Naive thymus-derived CD8-positive, alpha-beta T cell (primary cell): ENCODE data around the gene CDK8. TPM values are rescaled to one million over a fixed set of nuclear protein-coding genes. Genes with fewer than 3 reads are reported as not detected.
"Not testable (repeated sequence)": the region's sequence is repeated elsewhere in the genome, so short reads cannot be mapped to it uniquely, and the experiment has no call there.

ENCODE experiments used
- ATAC-seq, 2 donors: fragments of 150-1000 bp; cut with Tn5 transposase in 1 of 2; sonication (Bioruptor Pico), chemical (Tn5 transposase) in 1 of 2; 1 replicate in 1 of 2; 2 replicates in 1 of 2; pipeline ENCODE4 v1.10.0; 2021; ENCODE audit warnings: mild to moderate bottlenecking in 2 of 2, moderate library complexity in 2 of 2
- POLR2A ChIA-PET: fragments of 350-600 bp; sonication (Branson Sonifier 250); formaldehyde crosslinking; loops from one replicate; lab custom pipeline; 2021; ENCODE audit warnings: antibody characterized with exemption; lab: Charles Lee
- DNase-seq, 10 donors: peaks; one replicate each; pipeline versions ENCODE4 v3.0.0 to v3.0.0-alpha.2; 2020 to 2022
- H3K27ac Mint-ChIP-seq, 10 donors: one replicate each; pipeline ENCODE4 v1.8.0; 2020 to 2022; ENCODE audit warnings: mild to moderate bottlenecking in 10 of 10, mixed read lengths in 10 of 10, moderate library complexity in 4 of 10, inconsistent platforms in 1 of 10
- H3K27me3 Mint-ChIP-seq, 5 donors: one replicate each; pipeline ENCODE4 v1.8.0; 2021 to 2022; ENCODE audit warnings: mixed read lengths in 5 of 5
- H3K36me3 Mint-ChIP-seq, 3 donors: one replicate each; pipeline ENCODE4 v1.8.0; 2020 to 2022; ENCODE audit warnings: mixed read lengths in 3 of 3, mild to moderate bottlenecking in 2 of 3, inconsistent platforms in 1 of 3
- H3K4me1 Mint-ChIP-seq, 4 donors: one replicate each; pipeline ENCODE4 v1.8.0; 2021 to 2022; ENCODE audit warnings: mixed read lengths in 4 of 4
- H3K4me3 Mint-ChIP-seq, 10 donors: one replicate each; pipeline ENCODE4 v1.8.0; 2020 to 2022; ENCODE audit warnings: mild to moderate bottlenecking in 10 of 10, mixed read lengths in 10 of 10, moderate library complexity in 6 of 10, inconsistent platforms in 1 of 10
- H3K9me3 Mint-ChIP-seq, 9 donors: one replicate each; pipeline ENCODE4 v1.8.0; 2020 to 2022; ENCODE audit warnings: mixed read lengths in 9 of 9, mild to moderate bottlenecking in 3 of 9, inconsistent platforms in 1 of 9, moderate library complexity in 1 of 9
- polyA plus RNA-seq, 3 donors: library from polyadenylated mRNA; unstranded; fragments of 300-500 nt; fragmentation: Illumina TruSeq; gene quantifications; one replicate each; pipeline ENCODE4 v1.2.3, GENCODE V29; 2021
- total RNA-seq, 8 experiments: library from RNA in 2 of 8; stranded (reverse) in 2 of 8; gene quantifications; one replicate each; pipeline ENCODE4 v1.2.3 and lab custom pipeline; 2021 to 2026

The CDK8 gene
- total and polyA plus RNA-seq, 5 experiments from 2014 or later: 4.7 to 12.3 (median 7.1) TPM

DNA sequence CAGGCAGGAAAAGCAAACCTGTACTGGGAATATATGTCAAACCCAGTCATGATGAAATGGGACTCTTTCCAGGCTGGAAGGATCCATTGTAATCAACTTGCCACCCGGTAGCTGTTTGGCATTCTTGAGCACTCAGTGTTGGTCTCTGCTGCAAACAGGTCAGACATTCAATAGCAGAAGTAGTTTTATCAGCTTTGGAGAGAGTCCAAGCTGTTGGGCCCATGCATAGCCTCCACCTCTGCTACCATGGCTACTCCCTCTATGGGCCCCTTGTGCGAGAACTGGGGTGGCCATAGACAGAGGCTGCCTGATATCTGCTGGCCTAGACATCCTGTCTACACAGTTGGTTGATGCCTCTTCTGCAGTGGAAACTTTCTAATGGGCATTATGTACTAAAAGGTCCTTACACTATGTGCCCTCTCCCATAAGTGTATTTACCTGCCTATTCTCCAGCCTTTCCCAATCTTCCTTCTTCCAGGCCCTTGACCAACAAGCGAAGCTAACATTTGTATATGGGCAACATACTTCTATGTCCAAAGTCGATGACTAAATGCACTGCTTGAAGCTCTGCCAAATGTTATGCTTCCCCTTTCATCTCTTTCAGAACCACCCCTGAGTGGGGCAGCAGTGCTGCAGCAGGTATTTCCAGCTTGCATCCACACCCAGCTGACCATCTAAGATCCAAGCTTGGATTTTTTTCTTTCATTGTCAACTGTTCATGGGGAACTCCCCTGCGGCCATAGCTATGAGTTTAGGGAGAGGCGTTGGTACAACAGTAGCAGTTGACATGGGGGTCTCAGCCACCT, 26.6 kb upstream of the CDK8 start:
- ATAC-seq (no peak), DNase-seq (no peak)
- Mint-ChIP-seq H3K27me3 (peaks cover 0 to 4% (median 2%) of the 10 kb centered on the region in 5 donors), H3K4me3 (peak overlapping the region in 1 of 10 donors; percentile 10), H3K36me3 (no peaks in the 10 kb centered on the region), H3K27ac (no peak overlapping the region), H3K9me3 (peaks cover 0 to 7% (median 0%) of the 10 kb centered on the region in 9 donors), H3K4me1 (peaks cover 3 to 13% (median 11%) of the 10 kb centered on the region in 4 donors)
- POLR2A ChIA-PET: no interaction called here

GRCh38 chr13:26228096-26228495, 25.8 kb upstream of the CDK8 start:
- Mint-ChIP-seq H3K36me3 (no peaks in the 10 kb centered on the region), H3K4me1 (peaks cover 3 to 6% (median 4%) of the 10 kb centered on the region in 4 donors), H3K4me3 (no peak overlapping the region), H3K27ac (no peak overlapping the region), H3K27me3 (peaks cover 0 to 4% (median 2%) of the 10 kb centered on the region in 5 donors), H3K9me3 (peaks cover 0 to 5% (median 0%) of the 10 kb centered on the region in 9 donors)
- DNase-seq (no peak), ATAC-seq (no peak)
- POLR2A ChIA-PET: no interaction called here

DNA sequence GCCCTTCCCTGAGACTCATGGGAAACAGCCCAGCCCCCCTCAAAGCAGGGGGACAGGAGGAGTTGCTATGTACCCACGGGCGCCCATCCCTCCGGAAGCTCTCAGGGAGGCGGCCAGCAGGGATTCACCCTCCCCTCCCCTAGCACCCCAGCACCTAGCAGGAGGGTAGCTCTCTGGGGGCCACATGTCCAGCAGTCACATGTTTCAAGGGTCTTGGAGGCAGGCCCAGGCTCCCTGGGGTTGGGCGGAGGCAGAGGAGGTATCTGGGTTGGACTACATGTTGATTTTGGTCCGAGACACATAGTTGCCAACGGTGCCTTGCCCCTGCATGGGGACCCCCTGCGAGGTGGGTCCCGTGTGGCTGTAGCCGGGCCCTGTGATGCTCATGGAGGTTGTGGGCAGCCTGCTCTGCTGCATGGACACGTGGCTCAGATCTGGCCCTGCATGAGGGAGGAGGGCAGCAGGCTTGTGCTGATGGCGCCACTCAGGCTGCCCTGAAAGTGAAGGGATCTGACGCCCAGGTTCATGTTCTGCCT, 24.8 kb upstream of the CDK8 start:
- Mint-ChIP-seq H3K27ac (no peak overlapping the region), H3K4me1 (no peaks in the 10 kb centered on the region), H3K9me3 (no peaks in the 10 kb centered on the region), H3K27me3 (peaks cover 0 to 4% (median 2%) of the 10 kb centered on the region in 5 donors), H3K4me3 (no peak overlapping the region), H3K36me3 (no peaks in the 10 kb centered on the region)
- POLR2A ChIA-PET: interaction anchor here (0.7 kb wide), 2 partner anchors 9 to 22 kb away, joined by 3 to 6 read pairs; no protein-coding TSS in a partner anchor
- DNase-seq (no peak), ATAC-seq (no peak)

DNA sequence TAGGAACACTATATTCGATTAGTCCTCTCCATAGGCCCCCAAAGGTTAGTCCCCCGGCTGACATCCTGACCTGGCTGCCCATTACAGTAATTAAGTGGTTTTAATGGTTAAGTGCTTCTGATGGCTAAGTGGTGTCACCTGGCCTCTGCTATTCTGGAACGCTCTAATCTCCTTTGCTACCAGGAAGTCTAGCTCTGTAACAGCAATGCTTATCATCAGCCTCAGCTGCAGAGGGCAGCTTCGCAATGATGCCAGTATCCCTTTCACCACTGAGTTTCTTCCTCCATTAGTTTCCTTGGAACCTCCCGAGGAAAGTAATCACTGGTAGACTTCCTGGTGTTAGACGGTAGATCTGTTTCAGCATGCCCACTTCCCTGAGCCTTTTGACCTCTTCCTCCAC, 23.2 kb upstream of the CDK8 start:
- DNase-seq (no peak), ATAC-seq (no peak)
- peaks cover 0 to 5% (median 3%) of the 10 kb centered on the region in 5 donors for H3K27me3 Mint-ChIP-seq
- H3K36me3 Mint-ChIP-seq: no peaks in the 10 kb centered on the region
- H3K9me3 Mint-ChIP-seq: no peaks in the 10 kb centered on the region
- POLR2A ChIA-PET: no interaction called here
- no peaks in the 10 kb centered on the region for H3K4me1 Mint-ChIP-seq
- no peak overlapping the region for H3K4me3 Mint-ChIP-seq
- H3K27ac Mint-ChIP-seq: no peak overlapping the region

DNA sequence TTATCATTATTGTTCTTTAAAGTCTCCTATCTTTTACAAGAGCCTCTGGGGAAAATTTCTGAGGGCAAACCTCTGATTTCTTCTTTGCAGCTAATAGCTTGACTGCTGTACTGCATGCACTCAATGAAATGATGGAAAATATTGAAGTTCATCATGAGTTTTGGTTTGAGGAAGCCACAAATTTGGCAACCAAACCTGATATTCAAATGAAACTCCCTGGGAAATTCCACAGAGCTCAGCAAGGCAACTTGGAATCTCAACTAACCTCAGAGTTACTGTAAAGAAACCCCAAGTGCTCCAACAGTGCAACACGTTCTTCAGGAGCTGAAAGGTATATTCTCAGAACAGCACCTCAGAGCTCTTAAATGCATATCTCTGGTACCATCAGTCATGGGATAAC, 17.6 kb upstream of the CDK8 start:
- POLR2A ChIA-PET: no interaction called here
- ATAC-seq: no peak
- Mint-ChIP-seq H3K4me3 (no peak overlapping the region), H3K4me1 (no peaks in the 10 kb centered on the region), H3K9me3 (no peaks in the 10 kb centered on the region), H3K27me3 (peaks cover 0 to 16% (median 0%) of the 10 kb centered on the region in 5 donors), H3K27ac (no peak overlapping the region), H3K36me3 (no peaks in the 10 kb centered on the region)
- DNase-seq: no peak

- Mint-ChIP-seq H3K9me3 (peaks cover 0 to 5% (median 0%) of the 10 kb centered on the region in 9 donors), H3K27me3 (peaks cover 0 to 8% (median 2%) of the 10 kb centered on the region in 5 donors), H3K36me3 (no peaks in the 10 kb centered on the region), H3K4me1 (no peaks in the 10 kb centered on the region), H3K27ac (no peak overlapping the region), H3K4me3 (no peak overlapping the region)
- POLR2A ChIA-PET: no interaction called here
- DNase-seq: no peak
- no peak for ATAC-seq
Measured at GRCh38 chr13:26246154-26246553, 7.8 kb upstream of the CDK8 start.

GRCh38 chr13:26247011-26247410, 6.9 kb upstream of the CDK8 start:
- Mint-ChIP-seq H3K9me3 (peaks cover 0 to 4% (median 0%) of the 10 kb centered on the region in 9 donors), H3K4me1 (no peaks in the 10 kb centered on the region), H3K27me3 (peaks cover 0 to 6% (median under 1%) of the 10 kb centered on the region in 5 donors), H3K27ac (no peak overlapping the region), H3K36me3 (no peaks in the 10 kb centered on the region), H3K4me3 (no peak overlapping the region)
- POLR2A ChIA-PET: no interaction called here
- no peak for DNase-seq
- no peak for ATAC-seq

GRCh38 chr13:26247608-26248007, 6.3 kb upstream of the CDK8 start:
- Mint-ChIP-seq H3K4me3 (no peak overlapping the region), H3K36me3 (no peaks in the 10 kb centered on the region), H3K4me1 (no peaks in the 10 kb centered on the region), H3K27ac (no peak overlapping the region), H3K27me3 (peaks cover 0 to 4% (median 0%) of the 10 kb centered on the region in 5 donors), H3K9me3 (peaks cover 0 to 2% (median 0%) of the 10 kb centered on the region in 9 donors)
- ATAC-seq: no peak
- POLR2A ChIA-PET: no interaction called here
- DNase-seq: no peak

DNA sequence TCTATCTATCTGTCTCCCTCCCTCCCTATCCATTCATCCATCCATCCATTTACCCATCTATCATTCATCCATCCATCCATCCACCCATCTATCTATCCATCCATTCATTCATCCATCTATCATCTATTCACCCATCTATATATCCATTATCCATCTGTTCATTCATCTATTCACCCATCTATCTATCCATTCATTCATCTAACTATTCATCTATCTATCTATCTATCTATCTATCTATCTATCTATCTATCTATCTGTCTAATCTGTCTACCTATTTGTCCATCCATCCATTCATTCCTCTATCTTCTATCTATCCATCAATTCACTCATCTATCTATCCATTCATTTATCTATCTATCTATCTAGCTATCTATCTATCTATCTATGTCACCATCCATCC, 4.4 kb upstream of the CDK8 start:
- Mint-ChIP-seq H3K27ac (no peak overlapping the region), H3K27me3 (peaks cover 0 to 3% (median 0%) of the 10 kb centered on the region in 5 donors), H3K4me1 (peaks cover 2 to 7% (median 6%) of the 10 kb centered on the region in 4 donors), H3K9me3 (no peaks in the 10 kb centered on the region), H3K4me3 (no peak overlapping the region), H3K36me3 (no peaks in the 10 kb centered on the region)
- ATAC-seq (no peak), DNase-seq (no peak)
- POLR2A ChIA-PET: no interaction called here

GRCh38 chr13:26252006-26252405, 1.9 kb upstream of the CDK8 start:
- H3K27me3 Mint-ChIP-seq, H3K4me3 Mint-ChIP-seq, ATAC-seq, H3K27ac Mint-ChIP-seq, H3K36me3 Mint-ChIP-seq, H3K9me3 Mint-ChIP-seq, DNase-seq: not testable (repeated sequence)
- peaks cover 7 to 29% (median 24%) of the 10 kb centered on the region in 4 donors for H3K4me1 Mint-ChIP-seq
- POLR2A ChIA-PET: interaction anchor here (3.2 kb wide), 1 partner anchor 30 kb away, joined by 26 read pairs; the partner anchor contains the start of gene RNF6

- POLR2A ChIA-PET: interaction anchor here (0.8 to 3.2 kb wide), 2 partner anchors 31 to 67 kb away, joined by 4 to 26 read pairs; partner anchors contain the start of gene RNF6
- DNase-seq: no peak
- no peaks in the 10 kb centered on the region for H3K27me3 Mint-ChIP-seq
Measured at GRCh38 chr13:26253262-26253786, 605 bp upstream of the CDK8 start.

GRCh38 chr13:26254583-26255111, 718 bp downstream of the CDK8 start:
- Mint-ChIP-seq H3K4me3 (peak overlapping the region; percentile 88 to 95 (median 92)), H3K36me3 (no peaks in the 10 kb centered on the region), H3K4me1 (peaks cover 15 to 46% (median 41%) of the 10 kb centered on the region in 4 donors), H3K27me3 (no peaks in the 10 kb centered on the region), H3K9me3 (no peaks in the 10 kb centered on the region), H3K27ac (peak overlapping the region; percentile 51 to 92 (median 86))
- DNase-seq (peak; percentile 33 to 78 (median 58)), ATAC-seq (peak; percentile 52 to 63)
- POLR2A ChIA-PET: interaction anchor here (1.0 to 3.2 kb wide), 3 partner anchors 33 to 120 kb away, joined by 3 to 26 read pairs (median 3); partner anchors contain the start of gene RNF6

More at GRCh38 chr13:26253262-26253786, 605 bp upstream of the CDK8 start:
- H3K4me1 Mint-ChIP-seq: peaks cover 13 to 40% (median 33%) of the 10 kb centered on the region in 4 donors
- no peak for ATAC-seq
- H3K9me3 Mint-ChIP-seq: no peaks in the 10 kb centered on the region
- peak overlapping the region; percentile 76 to 94 (median 88) for H3K27ac Mint-ChIP-seq
- H3K36me3 Mint-ChIP-seq: no peaks in the 10 kb centered on the region
- peak overlapping the region; percentile 88 to 98 (median 93) for H3K4me3 Mint-ChIP-seq
